HFF-Myc (cell line): ENCODE data around the gene TOP2A.

Source experiments
- DNase-seq: peaks from one replicate; pipeline ENCODE4 v3.0.0-alpha.2; 2011; ENCODE audit warnings: low read depth; ENCODE audit errors: extremely low read depth
- H3K4me3 ChIP-seq: replicated peaks from 2 replicates; pipeline ENCODE4 v1.5.1; 2011; ENCODE audit warnings: low read depth, mild to moderate bottlenecking, control low read depth, low read length
- CTCF ChIP-seq: IDR thresholded peaks from 2 replicates; pipeline ENCODE4 v1.5.1; 2012; ENCODE audit warnings: mild to moderate bottlenecking, low read depth, low read length, control low read depth; ENCODE audit errors: missing control alignments

The TOP2A gene

DNA sequence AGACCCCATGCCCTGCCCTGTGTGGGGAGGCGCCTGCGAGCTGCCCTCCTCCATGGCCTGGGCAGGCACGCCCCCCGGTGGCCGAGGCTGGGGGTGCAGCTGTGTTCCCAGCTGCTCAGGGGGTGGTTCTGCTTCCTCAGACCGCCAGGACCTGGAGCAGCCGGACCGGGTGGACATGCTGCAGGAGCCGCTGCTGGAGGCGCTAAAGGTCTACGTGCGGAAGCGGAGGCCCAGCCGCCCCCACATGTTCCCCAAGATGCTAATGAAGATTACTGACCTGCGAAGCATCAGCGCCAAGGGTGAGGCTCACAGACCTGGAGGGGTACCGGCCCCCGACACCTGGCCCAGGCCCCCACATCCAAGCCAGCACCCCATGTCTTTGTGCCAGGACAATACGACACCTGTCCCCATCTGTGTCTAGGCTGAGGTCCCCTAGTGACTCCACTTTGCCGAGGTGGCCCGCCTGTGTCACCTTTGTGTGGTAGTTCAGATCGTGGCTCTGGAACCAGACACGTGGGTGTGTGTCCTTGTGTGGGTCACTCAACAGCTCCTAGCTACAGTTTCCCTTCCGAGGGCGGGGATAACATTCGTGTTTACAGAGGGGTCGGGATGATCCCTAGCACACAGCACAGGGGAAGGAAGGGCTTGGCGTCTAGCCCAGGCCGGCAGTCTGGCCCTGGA lies 62.4 kb downstream of the TOP2A start:
- peak; percentile 92 for TF ChIP-seq CTCF
- DNase-seq, result no peak
- H3K4me3 ChIP-seq, result no peak overlapping the region

DNA sequence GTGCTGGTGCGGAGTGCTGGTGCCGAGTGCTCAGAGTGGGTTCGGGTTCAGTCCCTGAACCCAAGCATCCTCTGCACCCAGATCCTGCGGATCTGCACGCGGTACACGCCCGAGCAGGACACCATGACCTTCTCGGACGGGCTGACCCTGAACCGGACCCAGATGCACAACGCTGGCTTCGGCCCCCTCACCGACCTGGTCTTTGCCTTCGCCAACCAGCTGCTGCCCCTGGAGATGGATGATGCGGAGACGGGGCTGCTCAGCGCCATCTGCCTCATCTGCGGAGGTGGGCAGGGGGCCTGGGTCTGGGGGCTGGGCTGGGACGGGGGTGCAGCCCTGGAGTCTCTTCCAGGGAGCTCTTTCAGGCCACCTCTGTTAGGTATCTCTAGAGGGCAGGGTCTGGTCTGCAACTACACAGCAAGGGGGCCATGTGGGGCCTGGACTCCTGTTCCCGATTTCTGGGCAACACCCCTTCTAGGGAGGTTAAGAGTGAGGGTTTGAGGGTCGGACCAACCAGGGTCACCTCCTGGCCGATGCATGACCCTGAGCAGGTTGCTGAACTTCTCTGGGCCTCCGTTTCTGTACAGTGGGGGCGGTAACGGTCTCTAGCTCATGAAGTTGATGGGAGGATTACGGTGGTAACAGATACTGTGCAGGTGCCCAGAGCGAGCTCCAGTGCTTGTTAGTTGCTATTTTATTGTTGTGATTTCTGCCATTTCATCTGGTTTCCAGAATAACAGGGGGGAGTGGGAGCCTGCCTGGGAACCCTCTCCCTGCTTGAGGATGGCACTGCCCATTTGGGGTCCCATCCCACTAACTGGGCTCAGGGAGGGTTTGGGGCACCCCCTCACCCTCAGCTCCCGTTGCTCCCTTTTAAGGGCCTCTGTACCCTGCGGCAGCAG lies 63.2 kb downstream of the TOP2A start:
- DNase-seq, result no peak
- no peak for TF ChIP-seq CTCF
- no peak overlapping the region for H3K4me3 ChIP-seq

DNA sequence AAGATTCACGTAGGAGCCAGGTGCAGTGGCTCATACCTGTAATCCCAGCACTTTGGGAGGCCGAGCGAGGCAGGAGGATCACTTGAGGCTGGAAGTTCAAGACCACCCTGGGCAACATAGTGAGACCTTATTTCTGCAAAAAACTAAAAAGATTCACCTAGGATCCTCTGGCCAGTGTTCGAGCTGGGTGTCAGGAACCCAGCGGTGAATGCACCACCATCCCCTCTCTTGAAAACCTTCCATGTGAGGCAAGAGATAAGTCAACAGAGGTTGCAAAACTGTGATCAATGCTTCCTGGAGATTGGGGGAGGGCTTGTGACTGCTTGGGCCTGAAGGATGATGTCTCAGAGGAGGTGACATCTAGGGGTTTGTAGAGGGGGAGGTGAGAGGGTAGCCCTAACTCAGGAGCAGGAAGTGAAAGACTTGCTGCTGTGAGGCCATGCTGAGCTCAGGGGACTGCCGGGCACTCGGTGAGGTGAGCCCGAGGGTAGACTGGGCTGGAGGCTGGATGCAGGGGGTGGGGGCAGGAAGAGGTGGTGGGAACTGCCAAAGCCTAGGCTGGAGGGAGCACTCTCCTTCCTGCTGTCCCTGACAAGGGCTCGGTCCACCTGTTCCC lies 64.8 kb downstream of the TOP2A start:
- DNase-seq, result no peak
- no peak for TF ChIP-seq CTCF
- H3K4me3 ChIP-seq, result no peak overlapping the region

DNA sequence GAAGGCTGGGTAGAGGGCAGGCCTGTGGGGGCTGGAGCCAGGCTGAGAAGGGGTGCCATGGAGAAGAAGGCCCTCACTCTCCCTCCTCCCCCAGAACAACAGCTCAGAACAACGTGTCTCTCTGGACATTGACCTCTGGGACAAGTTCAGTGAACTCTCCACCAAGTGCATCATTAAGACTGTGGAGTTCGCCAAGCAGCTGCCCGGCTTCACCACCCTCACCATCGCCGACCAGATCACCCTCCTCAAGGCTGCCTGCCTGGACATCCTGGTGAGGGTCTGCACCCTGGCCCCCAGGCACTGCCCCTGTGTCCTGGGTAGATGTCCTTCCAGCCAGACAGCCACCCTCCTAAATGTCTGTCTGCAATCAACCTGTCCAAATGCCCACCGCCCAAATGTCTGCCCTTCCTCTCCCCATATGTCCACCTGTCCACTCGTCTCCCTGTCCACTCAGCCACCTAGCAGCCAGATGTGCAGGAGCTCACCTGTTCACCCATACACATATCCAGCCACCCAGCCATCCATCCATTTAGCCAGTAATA lies 65.4 kb downstream of the TOP2A start:
- TF ChIP-seq CTCF, result no peak

GRCh38 chr17:40351359-40352236 lies 66.1 kb downstream of the TOP2A start:
- H3K4me3 ChIP-seq, result no peak overlapping the region
- no peak for DNase-seq
- TF ChIP-seq CTCF, result no peak

More for the DNA sequence above, 65.4 kb downstream of the TOP2A start:
- no peak overlapping the region for H3K4me3 ChIP-seq
- DNase-seq, result no peak

GRCh38 chr17:40350689-40351358 lies 66.9 kb downstream of the TOP2A start:
- no peak overlapping the region for H3K4me3 ChIP-seq
- no peak for DNase-seq

More at GRCh38 chr17:40350689-40351358, 66.9 kb downstream of the TOP2A start:
- no peak for TF ChIP-seq CTCF
